ENCODE data around the gene GGA2.

DNA sequence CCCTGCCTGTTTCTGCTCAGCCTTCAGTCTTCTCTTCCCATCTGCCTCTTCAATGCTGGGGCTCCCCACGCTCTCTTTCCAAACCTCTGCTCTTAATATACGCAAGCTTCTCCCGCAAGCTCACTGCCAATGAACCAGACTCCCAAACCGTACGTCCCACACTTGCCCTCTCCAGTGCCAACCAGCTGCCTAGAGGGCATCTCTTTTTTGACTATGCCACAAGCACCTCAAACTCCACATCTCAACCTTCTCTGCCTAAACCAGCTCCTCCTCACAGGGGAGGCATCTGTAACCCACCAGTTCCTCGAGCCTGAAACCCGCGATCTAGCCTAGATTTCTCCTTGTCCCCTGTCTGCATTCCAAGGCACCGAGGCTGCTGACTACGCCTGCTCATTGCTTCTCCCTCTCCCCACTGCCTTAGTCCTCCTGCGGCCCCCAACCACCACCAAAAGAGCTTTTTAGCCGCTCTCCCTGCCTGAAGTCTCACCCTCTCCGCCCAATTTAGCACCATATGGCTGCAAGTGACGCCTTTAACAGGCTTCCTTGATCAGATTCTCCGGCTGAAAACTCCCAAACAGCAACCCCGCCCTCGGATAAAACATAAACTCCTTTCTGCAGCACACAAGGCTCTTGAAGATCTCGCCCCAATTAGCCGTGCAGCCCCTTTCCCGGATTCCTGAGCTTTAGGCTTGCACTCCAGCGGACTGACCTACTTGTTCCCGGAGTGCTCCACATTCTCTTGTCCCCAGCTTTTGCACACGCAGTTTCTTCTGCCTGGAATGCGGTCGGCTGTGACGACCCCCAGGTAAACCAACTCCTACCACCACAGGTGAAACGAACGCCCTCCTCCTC, 1.5 kb downstream of the GGA2 start:
- TF ChIP-seq, protein P1, sequence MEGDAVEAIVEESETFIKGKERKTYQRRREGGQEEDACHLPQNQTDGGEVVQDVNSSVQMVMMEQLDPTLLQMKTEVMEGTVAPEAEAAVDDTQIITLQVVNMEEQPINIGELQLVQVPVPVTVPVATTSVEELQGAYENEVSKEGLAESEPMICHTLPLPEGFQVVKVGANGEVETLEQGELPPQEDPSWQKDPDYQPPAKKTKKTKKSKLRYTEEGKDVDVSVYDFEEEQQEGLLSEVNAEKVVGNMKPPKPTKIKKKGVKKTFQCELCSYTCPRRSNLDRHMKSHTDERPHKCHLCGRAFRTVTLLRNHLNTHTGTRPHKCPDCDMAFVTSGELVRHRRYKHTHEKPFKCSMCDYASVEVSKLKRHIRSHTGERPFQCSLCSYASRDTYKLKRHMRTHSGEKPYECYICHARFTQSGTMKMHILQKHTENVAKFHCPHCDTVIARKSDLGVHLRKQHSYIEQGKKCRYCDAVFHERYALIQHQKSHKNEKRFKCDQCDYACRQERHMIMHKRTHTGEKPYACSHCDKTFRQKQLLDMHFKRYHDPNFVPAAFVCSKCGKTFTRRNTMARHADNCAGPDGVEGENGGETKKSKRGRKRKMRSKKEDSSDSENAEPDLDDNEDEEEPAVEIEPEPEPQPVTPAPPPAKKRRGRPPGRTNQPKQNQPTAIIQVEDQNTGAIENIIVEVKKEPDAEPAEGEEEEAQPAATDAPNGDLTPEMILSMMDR (conservative IDR thresholded peaks at IDR 0.05), result no peak
- no peak for TF ChIP-seq EZH2 (IDR thresholded peaks at IDR 0.05; ENCODE audit: low read depth)
